Liver (tissue), 3 donors: Measurements from ENCODE around the gene DLL4.

ENCODE experiments used
- EGR1 ChIP-seq, 2 donors: IDR thresholded peaks; 2 replicates each; pipeline ENCODE4 v1.6.1; 2016 to 2018; ENCODE audit warnings: antibody characterized with exemption in 2 of 2, low read depth in 2 of 2
- FOXA1 ChIP-seq: IDR thresholded peaks from 2 replicates; pipeline ENCODE4 v1.6.1; 2016; ENCODE audit warnings: antibody characterized with exemption
- JUND ChIP-seq, 2 donors: IDR thresholded peaks; 2 replicates each; pipeline ENCODE4 v1.6.1; 2016; ENCODE audit warnings: antibody characterized with exemption in 2 of 2
- RAD21 ChIP-seq, 2 donors: IDR thresholded peaks; 2 replicates each; pipeline ENCODE4 v1.6.1; 2016; ENCODE audit warnings: antibody characterized with exemption in 2 of 2, mild to moderate bottlenecking in 2 of 2
- SP1 ChIP-seq: IDR thresholded peaks from 2 replicates; pipeline ENCODE4 v1.6.1; 2018; ENCODE audit warnings: antibody characterized with exemption, mild to moderate bottlenecking
- TAF1 ChIP-seq: conservative IDR thresholded peaks from 2 replicates; pipeline ENCODE4 v1.6.1; 2016; ENCODE audit warnings: antibody characterized with exemption, mild to moderate bottlenecking
- TF ChIP-seq, protein P1 (sequence below): fragments of 150-350 bp; IDR thresholded peaks from 2 replicates; pipeline ENCODE4 v1.5.1; 2017; ENCODE audit warnings: improper control_type of control experiment, low read depth, low read length; ENCODE audit not compliant: missing input control
- TF ChIP-seq, protein P2 (sequence below): IDR thresholded peaks from 2 replicates; pipeline ENCODE4 v1.6.1; 2016; ENCODE audit warnings: antibody characterized with exemption, mild to moderate bottlenecking
- TF ChIP-seq, protein P3 (sequence below): IDR thresholded peaks from 2 replicates; pipeline ENCODE4 v1.6.1; 2016; ENCODE audit warnings: antibody characterized with exemption
- TF ChIP-seq, protein P4 (sequence below): IDR thresholded peaks from 2 replicates; pipeline ENCODE4 v1.6.1; 2016; ENCODE audit warnings: antibody characterized with exemption
- donor health status: healthy.
- donor health status: healthy.

DNA sequence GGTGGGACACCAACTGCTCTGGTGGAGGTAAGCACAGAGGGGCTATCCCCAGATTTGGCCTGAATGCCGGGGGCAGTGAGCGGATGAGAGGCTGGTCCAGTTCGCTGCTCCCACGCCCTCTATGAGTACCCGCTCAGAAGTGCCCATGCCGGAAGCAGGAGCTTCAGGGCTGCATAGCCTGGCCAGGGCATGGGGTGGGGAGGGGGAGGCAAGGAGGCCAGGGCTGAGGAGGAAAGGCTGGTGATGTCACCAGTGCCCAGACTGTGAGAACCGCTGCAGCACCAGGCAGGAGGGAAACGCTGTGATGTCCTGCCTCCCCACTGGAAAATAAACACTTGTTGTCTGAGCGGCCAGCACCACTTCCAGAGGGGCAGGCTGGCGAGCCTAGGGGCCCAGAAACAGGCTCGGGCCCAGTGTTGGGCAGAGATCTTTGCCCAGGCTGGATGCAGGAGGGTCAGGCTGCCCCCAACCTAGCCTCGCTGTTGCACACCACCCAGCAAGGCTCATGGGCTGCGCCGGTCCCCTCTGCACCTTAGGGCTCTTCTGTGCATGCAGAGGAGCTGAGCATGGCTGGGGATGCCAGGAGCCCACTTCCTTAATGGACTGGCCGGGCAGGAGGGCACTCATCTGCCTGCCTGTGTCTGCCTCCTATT, 10.9 kb upstream of the DLL4 start:
- TF ChIP-seq, protein P1, sequence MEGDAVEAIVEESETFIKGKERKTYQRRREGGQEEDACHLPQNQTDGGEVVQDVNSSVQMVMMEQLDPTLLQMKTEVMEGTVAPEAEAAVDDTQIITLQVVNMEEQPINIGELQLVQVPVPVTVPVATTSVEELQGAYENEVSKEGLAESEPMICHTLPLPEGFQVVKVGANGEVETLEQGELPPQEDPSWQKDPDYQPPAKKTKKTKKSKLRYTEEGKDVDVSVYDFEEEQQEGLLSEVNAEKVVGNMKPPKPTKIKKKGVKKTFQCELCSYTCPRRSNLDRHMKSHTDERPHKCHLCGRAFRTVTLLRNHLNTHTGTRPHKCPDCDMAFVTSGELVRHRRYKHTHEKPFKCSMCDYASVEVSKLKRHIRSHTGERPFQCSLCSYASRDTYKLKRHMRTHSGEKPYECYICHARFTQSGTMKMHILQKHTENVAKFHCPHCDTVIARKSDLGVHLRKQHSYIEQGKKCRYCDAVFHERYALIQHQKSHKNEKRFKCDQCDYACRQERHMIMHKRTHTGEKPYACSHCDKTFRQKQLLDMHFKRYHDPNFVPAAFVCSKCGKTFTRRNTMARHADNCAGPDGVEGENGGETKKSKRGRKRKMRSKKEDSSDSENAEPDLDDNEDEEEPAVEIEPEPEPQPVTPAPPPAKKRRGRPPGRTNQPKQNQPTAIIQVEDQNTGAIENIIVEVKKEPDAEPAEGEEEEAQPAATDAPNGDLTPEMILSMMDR = no peak
- no peak for TF ChIP-seq TAF1
- TF ChIP-seq EGR1 (IDR thresholded peaks at IDR 0.05; ENCODE audit: low read depth in 2 of 2) = no peak
- TF ChIP-seq, protein P2, sequence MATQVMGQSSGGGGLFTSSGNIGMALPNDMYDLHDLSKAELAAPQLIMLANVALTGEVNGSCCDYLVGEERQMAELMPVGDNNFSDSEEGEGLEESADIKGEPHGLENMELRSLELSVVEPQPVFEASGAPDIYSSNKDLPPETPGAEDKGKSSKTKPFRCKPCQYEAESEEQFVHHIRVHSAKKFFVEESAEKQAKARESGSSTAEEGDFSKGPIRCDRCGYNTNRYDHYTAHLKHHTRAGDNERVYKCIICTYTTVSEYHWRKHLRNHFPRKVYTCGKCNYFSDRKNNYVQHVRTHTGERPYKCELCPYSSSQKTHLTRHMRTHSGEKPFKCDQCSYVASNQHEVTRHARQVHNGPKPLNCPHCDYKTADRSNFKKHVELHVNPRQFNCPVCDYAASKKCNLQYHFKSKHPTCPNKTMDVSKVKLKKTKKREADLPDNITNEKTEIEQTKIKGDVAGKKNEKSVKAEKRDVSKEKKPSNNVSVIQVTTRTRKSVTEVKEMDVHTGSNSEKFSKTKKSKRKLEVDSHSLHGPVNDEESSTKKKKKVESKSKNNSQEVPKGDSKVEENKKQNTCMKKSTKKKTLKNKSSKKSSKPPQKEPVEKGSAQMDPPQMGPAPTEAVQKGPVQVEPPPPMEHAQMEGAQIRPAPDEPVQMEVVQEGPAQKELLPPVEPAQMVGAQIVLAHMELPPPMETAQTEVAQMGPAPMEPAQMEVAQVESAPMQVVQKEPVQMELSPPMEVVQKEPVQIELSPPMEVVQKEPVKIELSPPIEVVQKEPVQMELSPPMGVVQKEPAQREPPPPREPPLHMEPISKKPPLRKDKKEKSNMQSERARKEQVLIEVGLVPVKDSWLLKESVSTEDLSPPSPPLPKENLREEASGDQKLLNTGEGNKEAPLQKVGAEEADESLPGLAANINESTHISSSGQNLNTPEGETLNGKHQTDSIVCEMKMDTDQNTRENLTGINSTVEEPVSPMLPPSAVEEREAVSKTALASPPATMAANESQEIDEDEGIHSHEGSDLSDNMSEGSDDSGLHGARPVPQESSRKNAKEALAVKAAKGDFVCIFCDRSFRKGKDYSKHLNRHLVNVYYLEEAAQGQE = no peak
- no peak for TF ChIP-seq JUND (IDR thresholded peaks at IDR 0.05)
- TF ChIP-seq, protein P3, sequence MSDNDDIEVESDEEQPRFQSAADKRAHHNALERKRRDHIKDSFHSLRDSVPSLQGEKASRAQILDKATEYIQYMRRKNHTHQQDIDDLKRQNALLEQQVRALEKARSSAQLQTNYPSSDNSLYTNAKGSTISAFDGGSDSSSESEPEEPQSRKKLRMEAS = no peak
- TF ChIP-seq FOXA1 = no peak
- no peak for TF ChIP-seq SP1
- no peak for TF ChIP-seq RAD21 (IDR thresholded peaks at IDR 0.05)
- TF ChIP-seq, protein P4, sequence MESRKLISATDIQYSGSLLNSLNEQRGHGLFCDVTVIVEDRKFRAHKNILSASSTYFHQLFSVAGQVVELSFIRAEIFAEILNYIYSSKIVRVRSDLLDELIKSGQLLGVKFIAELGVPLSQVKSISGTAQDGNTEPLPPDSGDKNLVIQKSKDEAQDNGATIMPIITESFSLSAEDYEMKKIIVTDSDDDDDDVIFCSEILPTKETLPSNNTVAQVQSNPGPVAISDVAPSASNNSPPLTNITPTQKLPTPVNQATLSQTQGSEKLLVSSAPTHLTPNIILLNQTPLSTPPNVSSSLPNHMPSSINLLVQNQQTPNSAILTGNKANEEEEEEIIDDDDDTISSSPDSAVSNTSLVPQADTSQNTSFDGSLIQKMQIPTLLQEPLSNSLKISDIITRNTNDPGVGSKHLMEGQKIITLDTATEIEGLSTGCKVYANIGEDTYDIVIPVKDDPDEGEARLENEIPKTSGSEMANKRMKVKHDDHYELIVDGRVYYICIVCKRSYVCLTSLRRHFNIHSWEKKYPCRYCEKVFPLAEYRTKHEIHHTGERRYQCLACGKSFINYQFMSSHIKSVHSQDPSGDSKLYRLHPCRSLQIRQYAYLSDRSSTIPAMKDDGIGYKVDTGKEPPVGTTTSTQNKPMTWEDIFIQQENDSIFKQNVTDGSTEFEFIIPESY = no peak
